Measurements from ENCODE around the gene TUSC2. TPM values are rescaled to one million over a fixed set of nuclear protein-coding genes. Genes with fewer than 3 reads are reported as not detected.

TUSC2 gene
- total RNA-seq, 1 donor from 2014 or later, result 32.9 TPM

DNA sequence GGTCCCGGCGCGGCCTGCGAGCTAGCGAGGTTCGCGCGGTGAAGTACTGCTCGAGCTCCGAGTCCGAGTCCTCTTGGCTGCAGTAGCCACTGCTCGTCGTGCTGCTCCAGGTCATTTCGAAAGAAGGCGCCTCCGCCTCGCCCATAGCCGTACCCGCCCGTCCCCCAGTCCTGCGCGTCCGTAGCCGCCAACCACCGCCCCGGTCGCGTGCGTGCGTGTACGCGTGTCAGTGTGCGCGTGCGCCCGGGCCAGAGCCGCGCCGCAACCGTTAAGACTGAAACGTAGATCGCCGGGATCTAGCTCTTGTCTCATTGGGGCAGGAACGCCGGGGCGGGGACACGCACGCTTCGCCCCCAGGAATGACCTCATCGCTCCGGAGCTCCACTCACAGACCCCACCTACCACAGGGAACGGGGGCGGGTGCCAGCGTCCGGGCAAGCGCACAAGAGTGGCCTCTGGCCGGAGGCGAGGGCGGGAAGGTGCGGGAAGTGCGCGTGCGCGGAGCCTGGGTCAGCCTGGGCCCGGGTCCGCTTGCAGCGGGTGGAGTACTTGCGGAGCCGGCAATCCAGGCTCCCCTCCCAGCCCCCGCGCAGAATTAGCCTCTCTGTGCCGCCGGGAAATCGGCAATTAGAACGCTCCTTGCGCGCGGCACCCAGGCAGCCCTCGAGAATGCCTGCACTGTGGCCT lies 9.3 kb upstream of the TUSC2 start:
- H3K36me3 ChIP-seq, result peaks cover 3% of the 10 kb centered on the region
- H3K9me3 ChIP-seq (replicated peaks), result no peaks in the 10 kb centered on the region
- peaks cover 90% of the 10 kb centered on the region for H3K4me1 ChIP-seq
- peak overlapping the region; percentile 95 for H3K27ac ChIP-seq (replicated peaks)
- H3K27me3 ChIP-seq (ENCODE audit: low read depth), result peaks cover 15% of the 10 kb centered on the region
- TF ChIP-seq, protein P1, sequence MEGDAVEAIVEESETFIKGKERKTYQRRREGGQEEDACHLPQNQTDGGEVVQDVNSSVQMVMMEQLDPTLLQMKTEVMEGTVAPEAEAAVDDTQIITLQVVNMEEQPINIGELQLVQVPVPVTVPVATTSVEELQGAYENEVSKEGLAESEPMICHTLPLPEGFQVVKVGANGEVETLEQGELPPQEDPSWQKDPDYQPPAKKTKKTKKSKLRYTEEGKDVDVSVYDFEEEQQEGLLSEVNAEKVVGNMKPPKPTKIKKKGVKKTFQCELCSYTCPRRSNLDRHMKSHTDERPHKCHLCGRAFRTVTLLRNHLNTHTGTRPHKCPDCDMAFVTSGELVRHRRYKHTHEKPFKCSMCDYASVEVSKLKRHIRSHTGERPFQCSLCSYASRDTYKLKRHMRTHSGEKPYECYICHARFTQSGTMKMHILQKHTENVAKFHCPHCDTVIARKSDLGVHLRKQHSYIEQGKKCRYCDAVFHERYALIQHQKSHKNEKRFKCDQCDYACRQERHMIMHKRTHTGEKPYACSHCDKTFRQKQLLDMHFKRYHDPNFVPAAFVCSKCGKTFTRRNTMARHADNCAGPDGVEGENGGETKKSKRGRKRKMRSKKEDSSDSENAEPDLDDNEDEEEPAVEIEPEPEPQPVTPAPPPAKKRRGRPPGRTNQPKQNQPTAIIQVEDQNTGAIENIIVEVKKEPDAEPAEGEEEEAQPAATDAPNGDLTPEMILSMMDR (IDR thresholded peaks at IDR 0.05; ENCODE audit: borderline replicate concordance), result no peak
- DNase-seq, result peak; percentile 100
- peak overlapping the region; percentile 97 for H3K4me3 ChIP-seq
- intact Hi-C loops (cut with micrococcal nuclease), result no loop called here

DNA sequence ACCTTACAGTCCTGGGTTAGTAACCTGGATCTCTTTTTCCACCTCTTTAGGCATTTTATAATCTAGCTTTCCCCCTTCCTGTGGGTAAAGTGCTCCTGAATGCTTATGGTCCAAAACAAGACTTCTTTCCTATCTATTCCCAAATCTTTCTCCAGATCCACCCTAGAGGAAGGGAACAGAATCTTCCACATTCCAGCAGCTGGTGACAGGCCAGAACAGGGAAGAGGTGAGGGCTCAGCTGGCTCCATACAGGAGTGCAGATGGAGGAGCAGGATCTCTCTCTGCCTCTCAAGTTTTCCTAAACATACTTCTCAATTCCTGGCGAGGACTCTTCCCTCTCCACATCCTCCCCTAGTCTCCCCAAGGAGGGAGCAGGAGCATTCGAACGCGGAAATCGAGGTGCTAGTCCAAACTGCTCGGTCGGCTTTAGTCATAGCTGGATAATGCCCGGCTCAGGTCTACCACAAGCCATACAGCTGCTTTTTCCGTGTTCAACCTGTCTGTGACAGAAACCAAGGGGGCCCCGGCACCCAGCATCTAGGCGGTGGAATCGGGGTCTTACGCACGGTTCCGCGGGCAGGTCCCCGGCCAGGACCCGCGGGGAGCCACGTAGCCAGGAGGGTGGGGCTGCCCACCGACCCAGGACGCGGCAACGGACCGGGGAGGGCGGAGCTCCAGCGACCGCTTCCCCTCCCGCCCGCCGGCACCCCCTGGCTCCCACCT lies 8.6 kb upstream of the TUSC2 start:
- peak overlapping the region; percentile 95 for H3K27ac ChIP-seq (replicated peaks)
- intact Hi-C loops (cut with micrococcal nuclease), result no loop called here
- TF ChIP-seq, protein P1 (IDR thresholded peaks at IDR 0.05; ENCODE audit: borderline replicate concordance), result no peak
- DNase-seq, result no peak
- H3K4me3 ChIP-seq, result peak overlapping the region; percentile 97
- no peaks in the 10 kb centered on the region for H3K9me3 ChIP-seq (replicated peaks)
- peaks cover 14% of the 10 kb centered on the region for H3K27me3 ChIP-seq (ENCODE audit: low read depth)
- H3K36me3 ChIP-seq, result peaks cover 10% of the 10 kb centered on the region
- H3K4me1 ChIP-seq, result peaks cover 94% of the 10 kb centered on the region

DNA sequence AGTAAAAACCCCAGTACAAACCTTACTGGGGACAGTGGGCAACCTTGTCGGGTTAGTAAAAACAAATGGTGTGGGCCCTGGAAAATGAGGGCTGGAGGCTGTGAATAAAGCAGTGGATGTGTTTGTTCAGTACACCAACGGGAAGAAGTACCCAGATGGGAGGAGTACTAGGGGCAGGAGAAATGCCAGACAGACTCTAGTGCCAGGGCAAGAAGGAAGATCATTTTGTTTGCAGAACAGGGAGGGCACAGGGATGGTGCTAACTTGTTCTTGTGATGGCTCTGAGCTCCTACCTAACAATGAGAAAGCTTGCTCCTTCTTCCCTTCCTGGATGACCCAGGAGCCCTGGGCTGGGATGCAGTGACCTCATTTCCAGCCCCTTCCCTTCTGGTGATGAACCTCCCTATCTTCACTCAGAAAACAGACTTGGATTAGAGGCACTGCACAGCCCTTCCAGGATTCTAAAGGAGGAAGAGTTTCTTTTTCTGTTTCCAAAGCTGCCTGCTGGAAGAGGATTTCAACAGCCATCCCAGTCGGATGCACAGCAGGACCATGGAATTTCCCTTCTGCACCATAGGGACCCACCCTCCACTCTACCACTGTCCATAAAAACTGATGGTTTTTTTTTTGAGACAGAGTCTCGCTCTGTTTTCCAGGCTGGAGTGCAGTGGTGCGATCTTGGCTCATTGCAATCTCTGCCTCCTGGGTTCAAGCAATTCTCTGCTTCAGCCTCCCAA lies 6.5 kb upstream of the TUSC2 start:
- peak overlapping the region; percentile 95 for H3K27ac ChIP-seq (replicated peaks)
- no peak for DNase-seq
- TF ChIP-seq, protein P1 (IDR thresholded peaks at IDR 0.05; ENCODE audit: borderline replicate concordance), result no peak
- intact Hi-C loops (cut with micrococcal nuclease), result no loop called here
- no peaks in the 10 kb centered on the region for H3K27me3 ChIP-seq (ENCODE audit: low read depth)
- peaks cover 31% of the 10 kb centered on the region for H3K36me3 ChIP-seq
- no peaks in the 10 kb centered on the region for H3K9me3 ChIP-seq (replicated peaks)
- H3K4me3 ChIP-seq, result peak overlapping the region; percentile 97
- peaks cover 89% of the 10 kb centered on the region for H3K4me1 ChIP-seq

DNA sequence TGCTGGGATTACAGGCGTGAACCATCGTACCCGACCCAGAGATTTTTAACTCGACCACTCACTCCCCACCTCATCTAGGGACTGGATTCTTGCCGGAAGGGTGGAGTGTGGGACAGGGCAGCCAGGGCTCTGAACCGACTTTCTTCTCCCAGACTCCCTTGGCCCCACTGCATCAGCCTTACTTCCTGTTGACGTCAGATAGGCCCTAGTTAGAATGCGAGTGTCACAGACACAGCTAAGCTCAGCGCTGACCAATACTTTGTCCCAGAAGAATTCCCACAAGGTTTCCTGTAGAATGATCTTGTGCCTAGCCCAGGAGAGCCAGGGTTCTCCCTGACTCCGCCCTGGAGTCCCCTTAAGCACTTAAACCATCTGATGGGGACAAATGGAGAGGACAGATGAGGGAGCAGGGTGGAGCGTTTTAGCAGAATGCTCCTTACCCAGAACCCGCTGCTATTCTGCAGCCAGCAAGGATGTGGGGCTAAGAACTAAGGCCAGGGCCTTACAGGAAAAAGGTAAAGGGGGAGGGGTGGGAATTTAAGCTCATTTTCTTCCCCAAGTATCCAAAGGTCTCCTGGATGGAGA lies 5.8 kb upstream of the TUSC2 start:
- DNase-seq, result peak; percentile 64
- Histone ChIP-seq H3K4me3 (peak overlapping the region; percentile 97), H3K27ac (replicated peaks) (peak overlapping the region; percentile 95), H3K27me3 (ENCODE audit: low read depth) (no peaks in the 10 kb centered on the region), H3K4me1 (peaks cover 86% of the 10 kb centered on the region), H3K9me3 (replicated peaks) (no peaks in the 10 kb centered on the region), H3K36me3 (peaks cover 37% of the 10 kb centered on the region)
- intact Hi-C loops (cut with micrococcal nuclease), result no loop called here
- TF ChIP-seq, protein P1 (IDR thresholded peaks at IDR 0.05; ENCODE audit: borderline replicate concordance), result no peak

DNA sequence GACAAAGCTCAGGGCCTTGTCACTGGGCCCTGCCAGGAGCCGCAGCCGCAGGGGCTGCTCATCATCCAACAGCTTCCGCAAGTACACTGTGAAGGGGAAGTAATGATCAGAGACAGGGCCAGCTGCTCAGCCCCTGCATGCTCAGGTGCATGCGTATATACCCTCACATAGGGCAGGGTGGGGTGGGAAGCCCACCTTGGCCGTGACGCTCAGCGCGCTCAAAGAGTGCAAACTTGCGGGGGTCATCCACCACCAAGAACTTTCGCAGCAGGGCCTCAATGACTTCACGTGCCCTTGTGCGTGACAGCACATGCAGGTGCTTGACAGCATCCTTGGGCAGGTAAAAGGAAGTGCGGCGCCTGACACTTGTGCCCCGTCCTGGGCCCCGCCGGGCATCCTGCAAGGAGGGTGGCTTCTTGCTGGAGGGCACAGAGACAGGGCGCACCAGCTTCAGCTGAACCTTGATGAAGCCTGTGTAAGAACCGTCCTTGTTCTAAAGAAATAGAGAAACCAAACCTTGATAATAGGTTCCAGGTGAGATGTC lies 3.4 kb upstream of the TUSC2 start:
- no peaks in the 10 kb centered on the region for H3K27me3 ChIP-seq (ENCODE audit: low read depth)
- intact Hi-C loops (cut with micrococcal nuclease), result no loop called here
- no peak for DNase-seq
- peaks cover 41% of the 10 kb centered on the region for H3K36me3 ChIP-seq
- no peak overlapping the region for H3K4me3 ChIP-seq
- H3K27ac ChIP-seq (replicated peaks), result no peak overlapping the region
- TF ChIP-seq, protein P1 (IDR thresholded peaks at IDR 0.05; ENCODE audit: borderline replicate concordance), result no peak
- peaks cover 90% of the 10 kb centered on the region for H3K4me1 ChIP-seq
- no peaks in the 10 kb centered on the region for H3K9me3 ChIP-seq (replicated peaks)
